IMR-90 (cell line): ENCODE results near the gene ZNF556. TPM values are rescaled to one million over a fixed set of nuclear protein-coding genes. Genes with fewer than 3 reads are reported as not detected.

Experiments used
- ATAC-seq: fragments of 200-7000 bp; cut with Tn5 transposase; 2 replicates; pipeline ENCODE4 v1.9.1; 2020; ENCODE audit warnings: low read depth, mild to moderate bottlenecking, moderate library complexity
- BruUV-seq: library from RNA; stranded (reverse); fragments of 400-500 nt; replicated peaks from 2 replicates; lab custom pipeline; 2021; lab: Mats Ljungman, UMichigan
- CTCF ChIA-PET: fragments of 300-600 bp; formaldehyde crosslinking; extraction: SDS; loops from one replicate; lab custom pipeline; 2021; ENCODE audit warnings: antibody characterized with exemption; lab: Yijun Ruan, JAX
- POLR2A ChIA-PET: fragments of 300-600 bp; sonication (Branson Sonifier 250); formaldehyde crosslinking; loops from one replicate; lab custom pipeline; 2022; ENCODE audit warnings: antibody characterized with exemption; ENCODE audit not compliant: unreplicated experiment; lab: Charles Lee
- DNase-seq: peaks from one replicate; pipeline ENCODE4 v3.0.0; 2013
- H2AFZ ChIP-seq: replicated peaks from 2 replicates; pipeline ENCODE3; 2013; ENCODE audit warnings: low read length, mild to moderate bottlenecking; ENCODE audit not compliant: poor library complexity
- H2AK5ac ChIP-seq: 2 replicates; pipeline ENCODE4 v1.6.1; 2013; ENCODE audit warnings: low read depth, low read length, inconsistent platforms
- H2AK9ac ChIP-seq: replicated peaks from 2 replicates; pipeline ENCODE3; 2013; ENCODE audit warnings: mild to moderate bottlenecking, low read depth, low read length, moderate library complexity; ENCODE audit not compliant: poor library complexity
- H2BK120ac ChIP-seq: 2 replicates; pipeline ENCODE4 v1.6.1; 2013; ENCODE audit warnings: low read depth, low read length, inconsistent platforms
- H2BK15ac ChIP-seq: 3 replicates; pipeline ENCODE4 v1.6.1; 2013; ENCODE audit warnings: low read depth, low read length, inconsistent platforms
- H2BK20ac ChIP-seq: 2 replicates; pipeline ENCODE4 v1.6.1; 2013; ENCODE audit warnings: low read depth, mild to moderate bottlenecking, inconsistent platforms, low read length, moderate library complexity
- H2BK5ac ChIP-seq: 2 replicates; pipeline ENCODE4 v1.6.1; 2013; ENCODE audit warnings: mild to moderate bottlenecking, low read depth, low read length, inconsistent platforms; ENCODE audit not compliant: poor library complexity, severe bottlenecking
- H3K14ac ChIP-seq: replicated peaks from 2 replicates; pipeline ENCODE4 v1.6.1; 2013; ENCODE audit warnings: low read depth, low read length, inconsistent platforms
- H3K18ac ChIP-seq: 2 replicates; pipeline ENCODE4 v1.6.1; 2013; ENCODE audit warnings: low read depth, low read length, control low read depth
- H3K23ac ChIP-seq: 2 replicates; pipeline ENCODE4 v1.6.1; 2013; ENCODE audit warnings: low read depth, low read length, inconsistent platforms
- H3K27ac ChIP-seq: 2 replicates; pipeline ENCODE4 v1.5.1; 2013; ENCODE audit warnings: mild to moderate bottlenecking, control low read depth, low read length; ENCODE audit not compliant: insufficient read depth
- H3K27me3 ChIP-seq: 2 replicates; pipeline ENCODE4 v1.6.1; 2013; ENCODE audit warnings: low read length; ENCODE audit not compliant: control insufficient read depth, insufficient read depth
- H3K36me3 ChIP-seq: 2 replicates; pipeline ENCODE4 v1.6.1; 2013; ENCODE audit warnings: low read length, mixed read lengths; ENCODE audit not compliant: control insufficient read depth, insufficient read depth
- H3K4ac ChIP-seq: 2 replicates; pipeline ENCODE4 v1.6.1; 2013; ENCODE audit warnings: low read depth, low read length, inconsistent platforms
- H3K4me1 ChIP-seq: 2 replicates; pipeline ENCODE4 v1.6.1; 2013; ENCODE audit warnings: low read length, mixed read lengths; ENCODE audit not compliant: control insufficient read depth, insufficient read depth
- H3K4me2 ChIP-seq: 2 replicates; pipeline ENCODE4 v1.6.1; 2013; ENCODE audit warnings: low read depth, mild to moderate bottlenecking, control low read depth, low read length, moderate library complexity
- H3K4me3 ChIP-seq: 2 replicates; pipeline ENCODE4 v1.5.1; 2013; ENCODE audit warnings: low read depth, mild to moderate bottlenecking, control low read depth, low read length, moderate library complexity; ENCODE audit not compliant: insufficient read depth
- H3K56ac ChIP-seq: 2 replicates; pipeline ENCODE4 v1.6.1; 2013; ENCODE audit warnings: low read length, inconsistent platforms; ENCODE audit not compliant: insufficient read depth; ENCODE audit errors: extremely low read depth
- H3K79me1 ChIP-seq, 2 experiments: 2 replicates each; pipeline ENCODE4 v1.6.1; 2013; ENCODE audit warnings: low read length in 2 of 2, inconsistent platforms in 1 of 2, low read depth in 1 of 2
- H3K9ac ChIP-seq: 2 replicates; pipeline ENCODE4 v1.6.1; 2013; ENCODE audit warnings: low read depth, low read length, control low read depth
- H3K9me1 ChIP-seq: 2 replicates; pipeline ENCODE4 v1.6.1; 2013; ENCODE audit warnings: low read length, inconsistent platforms; ENCODE audit not compliant: insufficient read depth
- H3K9me3 ChIP-seq: 2 replicates; pipeline ENCODE4 v1.6.1; 2013; ENCODE audit warnings: low read length; ENCODE audit not compliant: control insufficient read depth, insufficient read depth
- H4K20me1 ChIP-seq: 2 replicates; pipeline ENCODE4 v1.6.1; 2013; ENCODE audit warnings: low read length, inconsistent platforms; ENCODE audit not compliant: insufficient read depth
- H4K5ac ChIP-seq: 2 replicates; pipeline ENCODE4 v1.6.1; 2013; ENCODE audit warnings: mild to moderate bottlenecking, low read depth, low read length, control low read depth
- H4K8ac ChIP-seq, 2 experiments: 2 replicates each; pipeline ENCODE4 v1.6.1; 2013; ENCODE audit warnings: low read depth in 2 of 2, low read length in 2 of 2, control low read depth in 1 of 2, inconsistent platforms in 1 of 2
- H4K91ac ChIP-seq: 2 replicates; pipeline ENCODE4 v1.6.1; 2013; ENCODE audit warnings: low read depth, low read length, inconsistent platforms; ENCODE audit not compliant: insufficient read depth
- NFE2L2 ChIP-seq: fragments of 150-350 bp; IDR thresholded peaks from 2 replicates; pipeline ENCODE4 v1.6.1; 2016; ENCODE audit warnings: low read depth, mild to moderate bottlenecking, low read length
- RCOR1 ChIP-seq: IDR thresholded peaks from 2 replicates; pipeline ENCODE4 v1.6.1; 2012; ENCODE audit warnings: mild to moderate bottlenecking, low read length, improper control_type of control experiment; ENCODE audit not compliant: insufficient replicate concordance
- RFX5 ChIP-seq: IDR thresholded peaks from 2 replicates; pipeline ENCODE4 v1.8.0; 2012; ENCODE audit warnings: low read depth, mild to moderate bottlenecking, low read length, moderate library complexity
- WGBS, 2 experiments: methylation state at CpG; one replicate each; pipeline versions ENCODE4 v1.1.5 to v1.1.7; 2013; ENCODE audit warnings: missing lambda C conversion rate in 2 of 2; ENCODE audit not compliant: insufficient read length in 1 of 2; ENCODE audit errors: extremely low coverage in 2 of 2; 5-methylcytosine and 5-hydroxymethylcytosine counted together
- dilution Hi-C: fragments of 300-500 bp; cut with HindIII; formaldehyde crosslinking; loops from one replicate; pipeline ENCODE4 v1.14.3; 2018; ENCODE audit warnings: low sequenced_read_pairs; ENCODE audit not compliant: unreplicated experiment
- in situ Hi-C: fragments of 300-500 bp; cut with MboI; formaldehyde crosslinking; loops from 3 replicates; pipeline ENCODE4 v1.14.3; 2019; ENCODE audit warnings: low sequenced_read_pairs, inconsistent platforms, mixed read lengths
- intact Hi-C: fragments of 100-400 bp; cut with micrococcal nuclease; formaldehyde crosslinking; loops from 2 replicates; pipeline ENCODE4 v1.10.0; 2022
- polyA plus RNA-seq, 3 experiments: library from polyadenylated mRNA; depleted of rRNA; stranded (reverse); fragments of >200 nt; gene quantifications; 2 replicates each; pipeline ENCODE4 v1.2.3, GENCODE V29; 2012; ENCODE audit warnings: low replicate concordance in 1 of 3
- total RNA-seq: library from RNA; depleted of rRNA; stranded (reverse); fragments of >200 nt; gene quantifications from 2 replicates; pipeline ENCODE4 v1.2.3, GENCODE V29; 2012
- TF ChIP-seq, protein P1 (sequence below): fragments of 150-350 bp; IDR thresholded peaks from 2 replicates; pipeline ENCODE4 v1.6.1; 2016; ENCODE audit warnings: low read depth, mild to moderate bottlenecking, low read length, moderate library complexity, borderline replicate concordance

Gene ZNF556
- total and polyA plus RNA-seq, 2 of the 4 experiments (the other 2 are of a cell fraction) = not detected

DNA sequence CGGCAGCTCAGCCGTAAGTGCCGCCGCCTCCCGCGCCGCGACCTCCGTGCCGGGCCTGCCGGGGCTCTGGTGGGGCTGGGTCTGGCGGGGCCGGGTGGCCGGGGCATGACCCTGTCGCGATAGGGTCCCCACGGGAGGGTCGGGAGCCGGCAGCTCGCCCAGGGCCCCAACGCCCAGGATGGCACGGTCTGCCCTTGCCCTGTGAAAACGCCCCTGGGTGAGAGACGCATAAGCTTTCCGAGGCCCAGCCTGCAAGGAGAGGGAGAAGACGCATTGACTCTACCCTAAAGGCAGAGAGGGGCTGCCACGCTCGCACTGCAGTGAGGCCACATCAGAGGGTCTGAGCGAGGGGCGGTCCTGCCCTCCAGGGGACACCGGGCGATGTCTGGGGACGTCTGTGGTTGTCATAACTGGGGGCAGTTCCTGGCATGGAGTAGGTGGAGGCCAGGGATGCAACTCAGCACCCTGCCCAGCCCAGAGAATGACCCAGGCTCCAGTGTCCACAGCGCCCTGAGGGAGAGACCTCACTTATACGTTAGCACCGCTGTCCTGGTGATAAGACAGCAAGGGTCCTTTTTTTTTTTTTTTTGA, 46.9 kb upstream of the ZNF556 start:
- Histone ChIP-seq H3K36me3 (peaks cover 8% of the 10 kb centered on the region; the same call in 1 of the 2 replicates), H3K4me3 (peak overlapping the region; percentile 61), H3K79me1 (peaks cover 6 to 11% of the 10 kb centered on the region in 2 experiments; a peak in 2 of 4 replicates), H4K8ac (peak overlapping the region; percentile 44 to 73; a peak in 3 of 4 replicates), H2BK5ac (no peak overlapping the region), H3K23ac (peak overlapping the region; percentile 64; the same call in 1 of the 2 replicates), H3K27me3 (no peaks in the 10 kb centered on the region), H2BK20ac (no peak overlapping the region), H3K18ac (no peak overlapping the region), H4K20me1 (no peaks in the 10 kb centered on the region), H2BK120ac (no peak overlapping the region), H3K9me1 (0 out of 2 replicates have a peak, but pooled peaks cover 4% of the 10 kb centered on the region), H2AK5ac (peak overlapping the region; percentile 75), H2AFZ (peak overlapping the region; percentile 97), H3K14ac (0 out of 2 replicates have a peak overlapping the region, but pooled peaks have one; percentile 81), H3K4me1 (no peaks in the 10 kb centered on the region; the same call in 1 of the 2 replicates), H2AK9ac (peak overlapping the region; percentile 97), H3K27ac (no peak overlapping the region; the same call in 1 of the 2 replicates), H4K91ac (peak overlapping the region; percentile 12; the same call in 1 of the 2 replicates), H3K4ac (peak overlapping the region; percentile 56), H2BK15ac (no peak overlapping the region), H3K56ac (no peak overlapping the region), H3K9ac (peak overlapping the region; percentile 77), H3K9me3 (peaks cover 2% of the 10 kb centered on the region; the same call in 1 of the 2 replicates), H4K5ac (peak overlapping the region; percentile 1; the same call in 1 of the 2 replicates), H3K4me2 (peak overlapping the region; percentile 95)
- CTCF ChIA-PET = interaction anchor here (0.6 kb wide), 1 partner anchor 40 kb away, joined by 3 read pairs; no protein-coding TSS in a partner anchor
- dilution Hi-C loops (no loop called here), intact Hi-C loops (no loop called here), in situ Hi-C loops (no loop called here)
- DNase-seq (no peak), ATAC-seq (peak; percentile 31)
- TF ChIP-seq NFE2L2 (no peak), RFX5 (no peak), RCOR1 (no peak)
- TF ChIP-seq, protein P1, sequence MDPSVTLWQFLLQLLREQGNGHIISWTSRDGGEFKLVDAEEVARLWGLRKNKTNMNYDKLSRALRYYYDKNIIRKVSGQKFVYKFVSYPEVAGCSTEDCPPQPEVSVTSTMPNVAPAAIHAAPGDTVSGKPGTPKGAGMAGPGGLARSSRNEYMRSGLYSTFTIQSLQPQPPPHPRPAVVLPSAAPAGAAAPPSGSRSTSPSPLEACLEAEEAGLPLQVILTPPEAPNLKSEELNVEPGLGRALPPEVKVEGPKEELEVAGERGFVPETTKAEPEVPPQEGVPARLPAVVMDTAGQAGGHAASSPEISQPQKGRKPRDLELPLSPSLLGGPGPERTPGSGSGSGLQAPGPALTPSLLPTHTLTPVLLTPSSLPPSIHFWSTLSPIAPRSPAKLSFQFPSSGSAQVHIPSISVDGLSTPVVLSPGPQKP = no peak
- BruUV-seq = no TSS peak
- WGBS, 2 experiments = 6% methylated on average over 16 of the region's 36 CpGs; no CpG with 5 or more reads in 1 of the 2 experiments
- POLR2A ChIA-PET = no interaction called here
